Measurements from ENCODE around the gene RIMOC1.

The RIMOC1 gene

GRCh38 chr5:41921874-41922273 lies 17.7 kb downstream of the RIMOC1 start:
- TF ChIP-seq MYC (IDR thresholded peaks at IDR 0.05; ENCODE audit: low read depth, low read length) = no peak
- TF ChIP-seq POLR2A (IDR thresholded peaks at IDR 0.05; ENCODE audit: extremely low read depth, insufficient read length) = no peak
- no peak for TF ChIP-seq CTCF (IDR thresholded peaks at IDR 0.05; ENCODE audit: low read depth, low read length)
- no peak for TF ChIP-seq MAX (IDR thresholded peaks at IDR 0.05; ENCODE audit: low read depth, low read length)
- no peak for DNase-seq (ENCODE audit: low read depth)
- H3K4me3 ChIP-seq (ENCODE audit: low read depth, low read length) = no peak overlapping the region

- TF ChIP-seq MYC (IDR thresholded peaks at IDR 0.05; ENCODE audit: low read depth, low read length) = no peak
- TF ChIP-seq POLR2A (IDR thresholded peaks at IDR 0.05; ENCODE audit: extremely low read depth, insufficient read length) = no peak
- no peak for TF ChIP-seq CTCF (IDR thresholded peaks at IDR 0.05; ENCODE audit: low read depth, low read length)
- TF ChIP-seq MAX (IDR thresholded peaks at IDR 0.05; ENCODE audit: low read depth, low read length) = no peak
- DNase-seq (ENCODE audit: low read depth) = no peak
- peak overlapping the region; percentile 50 for H3K4me3 ChIP-seq (ENCODE audit: low read depth, low read length)
Measured at GRCh38 chr5:41924526-41924871, 20.4 kb downstream of the RIMOC1 start.

GRCh38 chr5:41924872-41925554 lies 20.9 kb downstream of the RIMOC1 start, which contains the start of gene FBXO4:
FBXO4 (plus strand) TSS chr5:41925281; CDS start chr5:41925310, 29 bp downstream.
- DNase-seq (ENCODE audit: low read depth) = peak; percentile 88
- peak within 1 kb of the TSS; percentile 50 for H3K4me3 ChIP-seq (ENCODE audit: low read depth, low read length)
- peak; percentile 54 for TF ChIP-seq CTCF (IDR thresholded peaks at IDR 0.05; ENCODE audit: low read depth, low read length)
- TF ChIP-seq MYC (IDR thresholded peaks at IDR 0.05; ENCODE audit: low read depth, low read length) = no peak
- no peak for TF ChIP-seq POLR2A (IDR thresholded peaks at IDR 0.05; ENCODE audit: extremely low read depth, insufficient read length)

GRCh38 chr5:41925555-41925951 lies 21.4 kb downstream of the RIMOC1 start:
- TF ChIP-seq MYC (IDR thresholded peaks at IDR 0.05; ENCODE audit: low read depth, low read length) = no peak
- no peak for TF ChIP-seq MAX (IDR thresholded peaks at IDR 0.05; ENCODE audit: low read depth, low read length)
- no peak for TF ChIP-seq POLR2A (IDR thresholded peaks at IDR 0.05; ENCODE audit: extremely low read depth, insufficient read length)
- no peak for TF ChIP-seq CTCF (IDR thresholded peaks at IDR 0.05; ENCODE audit: low read depth, low read length)
- no peak for DNase-seq (ENCODE audit: low read depth)

GRCh38 chr5:41927604-41928003 lies 23.5 kb downstream of the RIMOC1 start:
- DNase-seq (ENCODE audit: low read depth) = no peak
- TF ChIP-seq POLR2A (IDR thresholded peaks at IDR 0.05; ENCODE audit: extremely low read depth, insufficient read length) = no peak
- TF ChIP-seq MAX (IDR thresholded peaks at IDR 0.05; ENCODE audit: low read depth, low read length) = no peak
- H3K4me3 ChIP-seq (ENCODE audit: low read depth, low read length) = no peak overlapping the region

More at GRCh38 chr5:41925555-41925951, 21.4 kb downstream of the RIMOC1 start:
- peak overlapping the region; percentile 50 for H3K4me3 ChIP-seq (ENCODE audit: low read depth, low read length)

GRCh38 chr5:41929035-41929434 lies 24.9 kb downstream of the RIMOC1 start:
- H3K4me3 ChIP-seq (ENCODE audit: low read depth, low read length) = no peak overlapping the region
- no peak for TF ChIP-seq MYC (IDR thresholded peaks at IDR 0.05; ENCODE audit: low read depth, low read length)
- no peak for TF ChIP-seq MAX (IDR thresholded peaks at IDR 0.05; ENCODE audit: low read depth, low read length)
- TF ChIP-seq POLR2A (IDR thresholded peaks at IDR 0.05; ENCODE audit: extremely low read depth, insufficient read length) = no peak
- TF ChIP-seq CTCF (IDR thresholded peaks at IDR 0.05; ENCODE audit: low read depth, low read length) = no peak
- no peak for DNase-seq (ENCODE audit: low read depth)

Data from NB4 (cell line).